ENCODE measurements around the gene ZSWIM8.
A peak's percentile ranks its signal among the peaks of the same experiment; 100 is the strongest.
"Not testable (repeated sequence)": the region's sequence is repeated elsewhere in the genome, so short reads cannot be mapped to it uniquely, and the experiment has no call there.

ZSWIM8 gene

GRCh38 chr10:73773152-73773879 is 12.1 kb upstream of the ZSWIM8 start:
- DNase-seq = no peak

GRCh38 chr10:73774637-73775036 is 10.8 kb upstream of the ZSWIM8 start:
- no peak for DNase-seq

DNA sequence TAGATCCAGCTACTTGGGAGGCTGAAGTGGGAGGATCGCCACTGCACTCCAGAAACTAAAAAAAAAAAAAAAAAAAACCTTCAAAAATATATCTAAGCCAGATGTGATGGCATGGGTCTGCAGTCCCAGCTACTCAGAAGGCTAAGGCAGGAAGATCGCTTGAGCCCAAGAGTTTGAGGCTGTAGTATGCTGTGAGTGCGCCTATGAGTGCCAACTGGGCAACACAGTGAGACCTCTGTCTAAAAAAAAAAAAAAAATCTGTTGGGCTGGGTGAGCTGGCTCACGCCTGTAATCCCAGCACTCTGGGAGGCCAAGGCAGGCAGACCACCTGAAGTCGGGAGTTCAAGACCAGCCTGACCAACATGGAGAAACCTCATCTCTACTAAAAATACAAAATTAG is 6.4 kb upstream of the ZSWIM8 start:
- no peak for DNase-seq

DNA sequence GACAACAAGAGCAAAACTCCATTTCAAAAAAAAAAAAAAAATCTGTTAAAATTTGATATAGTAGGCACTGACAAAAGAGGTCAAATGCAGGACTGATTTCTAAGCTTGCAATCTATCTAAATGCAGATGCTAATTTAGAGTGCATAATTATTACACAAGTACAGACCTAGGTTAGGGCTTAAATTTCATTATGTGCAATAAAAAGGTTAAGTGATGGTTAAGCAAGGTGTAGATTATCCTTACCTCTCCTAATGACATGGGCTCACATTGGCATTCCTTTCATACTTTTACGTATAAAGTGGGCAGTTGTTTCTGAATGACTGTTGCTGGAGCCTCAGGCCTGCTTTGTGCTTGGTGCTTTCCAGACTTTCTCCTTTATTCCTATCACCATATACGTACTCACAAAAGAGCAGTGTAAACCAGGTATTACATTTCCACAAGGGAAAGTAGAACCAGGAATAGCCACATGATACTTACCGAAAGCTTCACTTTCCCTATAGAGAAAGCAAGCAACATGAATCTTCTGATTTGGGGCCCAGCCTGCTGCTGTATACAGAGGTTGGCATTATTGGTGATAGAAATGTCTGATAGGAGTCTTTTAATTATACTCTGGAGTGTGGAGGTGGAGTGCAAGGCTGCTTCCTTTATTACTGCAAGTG is 5.7 kb upstream of the ZSWIM8 start:
- DNase-seq = no peak

- DNase-seq = no peak
These were observed 5.1 kb upstream of the ZSWIM8 start for GRCh38 chr10:73780301-73780700.

DNA sequence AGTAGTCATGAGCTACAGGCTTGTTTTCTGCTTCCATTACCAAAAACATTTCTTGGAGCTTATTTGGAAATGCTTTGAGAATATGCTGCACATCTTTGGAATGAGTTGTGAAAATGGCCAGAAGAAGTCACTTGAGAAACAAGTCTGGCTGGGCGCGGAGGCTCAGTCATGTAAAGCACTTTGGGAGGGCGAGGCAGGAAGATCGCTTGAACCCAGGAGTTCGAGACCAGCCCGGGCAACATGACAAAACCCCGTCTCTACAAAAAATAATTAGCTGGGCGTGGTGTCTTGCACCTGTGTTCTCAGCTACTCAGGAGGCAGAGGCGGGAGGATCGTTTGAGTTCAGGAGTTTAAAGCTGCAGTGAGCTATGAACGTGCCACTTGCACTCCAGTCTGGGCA is 4.4 kb upstream of the ZSWIM8 start:
- no peak for DNase-seq

DNA sequence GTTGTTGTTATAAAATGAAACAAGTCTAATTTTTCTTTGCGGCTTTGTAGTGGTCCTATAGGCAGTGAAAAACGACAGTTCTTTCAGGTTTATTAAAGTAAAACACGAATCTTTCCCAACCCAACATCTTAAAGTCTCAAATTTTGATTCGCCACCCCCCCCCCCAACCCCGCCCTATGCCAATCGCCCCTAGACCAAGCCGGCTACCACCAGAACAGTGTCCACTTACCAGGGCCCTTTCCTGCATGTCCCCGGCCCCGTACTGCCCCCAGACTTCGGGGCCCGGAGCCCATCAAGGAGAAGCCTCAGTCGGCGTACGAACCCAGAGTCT is 3.9 kb upstream of the ZSWIM8 start:
- no peak for DNase-seq

GRCh38 chr10:73781879-73782748 is 3.3 kb upstream of the ZSWIM8 start, which contains the start of gene CHCHD1:
CHCHD1 (plus strand) TSS chr10:73782048; CDS start chr10:73782076, 28 bp downstream.
- peak; percentile 76 for DNase-seq

DNA sequence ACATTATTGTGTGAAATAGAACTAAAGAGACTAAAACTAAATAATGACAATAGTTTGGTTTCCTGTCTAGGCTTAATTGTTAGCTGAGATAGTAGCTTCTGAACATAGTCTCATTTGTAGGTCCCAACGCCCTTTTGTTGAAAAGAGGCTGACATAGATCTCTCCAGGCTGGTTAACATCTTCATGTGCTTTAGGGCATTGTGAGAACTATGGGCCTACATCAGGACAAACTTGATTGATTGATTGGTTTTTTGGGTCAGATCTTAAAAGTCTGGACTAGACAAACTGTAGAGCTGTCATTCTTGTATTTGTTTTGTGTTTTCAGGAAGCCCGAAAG is 2.7 kb upstream of the ZSWIM8 start:
- no peak for DNase-seq

- DNase-seq = no peak
These were observed 510 bp downstream of the ZSWIM8 start for GRCh38 chr10:73785721-73786511.

GRCh38 chr10:73786512-73786885 is 1.1 kb downstream of the ZSWIM8 start:
- no peak for DNase-seq

GRCh38 chr10:73787031-73787800 is 1.8 kb downstream of the ZSWIM8 start:
- DNase-seq = not testable (repeated sequence)

DNA sequence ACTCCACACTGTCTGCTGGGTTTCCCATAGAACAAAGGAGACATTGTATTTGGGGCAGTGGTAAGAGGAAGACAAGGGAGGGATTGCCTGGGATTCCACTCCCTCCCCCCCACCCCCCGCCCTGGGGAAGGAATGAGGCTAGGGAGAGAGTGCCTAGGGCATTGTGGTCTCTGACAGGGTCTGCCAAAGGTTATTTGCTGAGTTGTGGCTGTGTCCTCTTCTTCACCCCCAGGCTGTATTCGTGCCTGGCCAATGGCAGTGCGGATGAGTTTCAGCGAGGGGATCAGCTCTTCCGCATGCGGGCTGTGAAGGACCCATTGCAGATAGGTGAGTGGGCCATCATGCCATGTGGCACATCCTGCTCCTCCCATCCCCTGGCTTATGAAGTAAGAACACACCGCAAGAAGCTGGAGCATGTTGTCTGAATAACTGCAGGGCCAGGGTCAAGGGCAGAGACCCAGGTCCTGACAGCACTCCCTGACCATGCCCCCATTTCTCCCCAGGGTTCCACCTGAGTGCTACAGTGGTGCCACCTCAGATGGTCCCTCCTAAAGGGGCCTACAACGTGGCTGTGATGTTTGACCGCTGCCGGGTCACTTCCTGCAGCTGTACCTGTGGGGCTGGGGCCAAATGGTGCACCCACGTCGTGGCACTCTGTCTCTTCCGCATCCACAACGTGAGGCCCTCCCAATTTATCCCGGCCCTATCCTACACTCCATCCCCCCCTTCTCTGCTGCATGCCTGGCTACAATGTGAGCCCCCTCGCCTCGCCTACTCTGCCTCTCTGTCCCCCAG is 3.7 kb downstream of the ZSWIM8 start:
- no peak for DNase-seq

DNA sequence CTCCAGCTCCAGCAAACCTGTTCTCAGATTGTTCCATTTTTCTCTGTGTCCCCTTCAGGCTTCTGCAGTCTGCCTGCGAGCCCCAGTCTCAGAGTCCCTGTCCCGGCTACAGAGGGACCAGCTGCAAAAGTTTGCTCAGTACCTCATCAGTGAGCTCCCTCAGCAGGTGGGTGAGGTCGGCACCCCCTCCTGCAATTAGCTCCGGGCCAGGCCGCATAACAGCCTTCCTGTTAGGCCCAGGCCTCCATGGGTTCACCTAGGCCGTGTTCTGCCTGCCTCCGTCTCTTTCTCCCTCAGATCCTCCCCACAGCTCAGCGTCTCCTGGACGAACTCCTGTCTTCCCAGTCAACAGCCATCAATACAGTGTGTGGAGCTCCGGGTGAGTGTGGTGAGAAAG is 4.3 kb downstream of the ZSWIM8 start:
- no peak for DNase-seq

- DNase-seq = no peak
These were observed 5.7 kb downstream of the ZSWIM8 start for GRCh38 chr10:73790886-73791625.

DNA sequence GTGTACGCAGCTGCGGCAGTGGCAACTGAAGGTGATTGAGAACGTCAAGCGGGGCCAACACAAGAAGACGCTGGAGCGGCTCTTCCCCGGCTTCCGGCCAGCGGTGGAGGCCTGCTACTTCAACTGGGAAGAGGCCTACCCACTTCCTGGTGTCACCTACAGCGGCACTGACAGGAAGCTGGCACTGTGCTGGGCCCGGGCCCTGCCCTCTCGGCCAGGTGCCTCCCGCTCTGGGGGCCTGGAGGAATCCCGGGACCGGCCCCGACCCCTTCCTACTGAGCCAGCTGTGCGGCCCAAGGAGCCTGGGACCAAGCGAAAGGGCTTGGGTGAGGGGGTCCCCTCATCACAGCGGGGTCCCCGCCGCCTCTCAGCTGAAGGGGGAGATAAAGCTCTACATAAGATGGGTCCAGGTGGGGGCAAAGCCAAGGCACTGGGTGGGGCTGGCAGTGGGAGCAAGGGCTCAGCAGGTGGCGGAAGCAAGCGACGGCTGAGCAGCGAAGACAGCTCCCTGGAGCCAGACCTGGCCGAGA is 6.5 kb downstream of the ZSWIM8 start:
- DNase-seq = no peak

DNA sequence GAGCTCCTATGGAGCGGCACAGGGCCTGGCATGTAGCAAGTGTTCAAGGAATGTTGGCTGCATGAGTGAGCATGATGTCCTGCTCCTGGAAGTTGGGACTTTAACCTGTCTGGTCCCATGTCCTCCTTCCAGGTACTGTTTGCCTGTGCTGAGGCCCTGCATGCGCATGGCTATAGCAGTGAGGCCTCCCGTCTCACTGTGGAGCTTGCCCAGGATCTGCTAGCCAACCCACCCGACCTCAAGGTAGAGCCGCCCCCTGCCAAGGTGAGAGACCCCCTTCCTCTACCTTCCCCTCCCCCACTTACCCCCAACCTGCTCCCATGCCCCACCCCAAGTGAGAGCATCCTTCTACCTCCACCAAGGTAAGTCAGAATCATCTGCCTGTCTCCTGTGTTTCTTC is 8.1 kb downstream of the ZSWIM8 start:
- DNase-seq = no peak

GRCh38 chr10:73795491-73795890 is 10.1 kb downstream of the ZSWIM8 start:
- not testable (repeated sequence) for DNase-seq

DNA sequence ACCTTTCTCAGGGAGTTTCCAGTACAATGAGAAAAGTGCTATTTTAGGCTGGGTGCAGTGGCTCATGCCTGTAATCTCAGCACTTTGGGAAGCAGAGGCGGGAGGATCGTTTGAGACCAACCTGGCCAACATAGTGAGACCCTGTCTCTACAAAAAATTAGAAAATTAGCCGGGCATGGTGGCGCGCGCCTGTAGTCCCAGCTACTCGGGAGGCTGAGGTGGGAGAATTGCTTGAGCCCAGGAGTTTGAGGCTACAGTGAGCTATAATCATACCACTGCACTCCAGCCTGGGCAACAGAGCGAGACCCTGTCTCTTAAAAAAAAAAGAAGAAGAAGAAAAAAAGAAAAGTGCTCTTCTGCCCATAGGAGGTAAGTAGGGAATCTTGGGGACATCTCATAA is 10.6 kb downstream of the ZSWIM8 start:
- DNase-seq = not testable (repeated sequence)

DNA sequence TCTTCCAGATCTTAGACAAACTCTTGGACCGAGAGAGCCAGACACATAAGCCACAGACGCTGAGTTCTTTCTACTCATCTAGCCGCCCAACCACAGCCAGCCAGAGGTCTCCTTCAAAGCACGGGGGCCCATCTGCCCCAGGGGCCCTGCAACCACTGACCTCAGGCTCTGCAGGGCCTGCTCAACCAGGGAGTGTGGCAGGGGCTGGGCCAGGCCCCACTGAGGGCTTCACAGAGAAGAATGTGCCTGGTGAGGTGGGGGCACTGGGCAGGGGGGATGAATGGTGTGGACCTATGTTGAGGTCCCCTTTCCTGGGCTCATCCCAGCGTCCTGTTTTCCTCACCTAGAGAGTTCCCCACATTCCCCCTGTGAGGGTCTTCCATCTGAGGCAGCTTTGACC is 11.4 kb downstream of the ZSWIM8 start:
- no peak for DNase-seq
